GM20000 (cell line): Measurements from ENCODE around the gene SCN1A.
"Not testable (repeated sequence)": the region's sequence is repeated elsewhere in the genome, so short reads cannot be mapped to it uniquely, and the experiment has no call there.

ENCODE experiments used
- DNase-seq: peaks from one replicate; pipeline ENCODE4 v3.0.0; 2012; ENCODE audit warnings: low spot score
- TF ChIP-seq, protein P1 (sequence below): IDR thresholded peaks from 2 replicates; pipeline ENCODE4 v1.5.1; 2012; ENCODE audit warnings: mild to moderate bottlenecking, control low read depth; ENCODE audit errors: extremely low read depth, missing control alignments

SCN1A gene

DNA sequence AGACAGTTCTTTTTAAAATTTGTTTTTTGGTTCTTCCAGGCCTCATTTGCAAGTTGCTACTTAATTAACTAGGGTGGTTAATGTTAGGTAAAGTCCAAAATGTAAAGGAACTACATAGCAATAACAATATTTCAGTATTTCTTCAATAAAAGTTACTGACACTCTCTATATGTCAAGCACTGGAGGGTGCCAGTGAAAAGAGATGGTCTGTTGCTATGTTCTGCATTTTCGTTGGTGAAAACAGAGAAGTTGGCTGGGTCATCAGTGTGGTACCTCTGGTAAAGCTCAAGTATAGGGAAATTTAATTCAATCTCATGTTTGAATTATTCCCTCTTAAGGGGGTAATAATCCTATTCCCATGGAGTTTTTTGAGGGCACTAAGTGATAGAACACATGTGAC lies 16.3 kb upstream of the SCN1A start:
- TF ChIP-seq, protein P1, sequence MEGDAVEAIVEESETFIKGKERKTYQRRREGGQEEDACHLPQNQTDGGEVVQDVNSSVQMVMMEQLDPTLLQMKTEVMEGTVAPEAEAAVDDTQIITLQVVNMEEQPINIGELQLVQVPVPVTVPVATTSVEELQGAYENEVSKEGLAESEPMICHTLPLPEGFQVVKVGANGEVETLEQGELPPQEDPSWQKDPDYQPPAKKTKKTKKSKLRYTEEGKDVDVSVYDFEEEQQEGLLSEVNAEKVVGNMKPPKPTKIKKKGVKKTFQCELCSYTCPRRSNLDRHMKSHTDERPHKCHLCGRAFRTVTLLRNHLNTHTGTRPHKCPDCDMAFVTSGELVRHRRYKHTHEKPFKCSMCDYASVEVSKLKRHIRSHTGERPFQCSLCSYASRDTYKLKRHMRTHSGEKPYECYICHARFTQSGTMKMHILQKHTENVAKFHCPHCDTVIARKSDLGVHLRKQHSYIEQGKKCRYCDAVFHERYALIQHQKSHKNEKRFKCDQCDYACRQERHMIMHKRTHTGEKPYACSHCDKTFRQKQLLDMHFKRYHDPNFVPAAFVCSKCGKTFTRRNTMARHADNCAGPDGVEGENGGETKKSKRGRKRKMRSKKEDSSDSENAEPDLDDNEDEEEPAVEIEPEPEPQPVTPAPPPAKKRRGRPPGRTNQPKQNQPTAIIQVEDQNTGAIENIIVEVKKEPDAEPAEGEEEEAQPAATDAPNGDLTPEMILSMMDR, result no peak

DNA sequence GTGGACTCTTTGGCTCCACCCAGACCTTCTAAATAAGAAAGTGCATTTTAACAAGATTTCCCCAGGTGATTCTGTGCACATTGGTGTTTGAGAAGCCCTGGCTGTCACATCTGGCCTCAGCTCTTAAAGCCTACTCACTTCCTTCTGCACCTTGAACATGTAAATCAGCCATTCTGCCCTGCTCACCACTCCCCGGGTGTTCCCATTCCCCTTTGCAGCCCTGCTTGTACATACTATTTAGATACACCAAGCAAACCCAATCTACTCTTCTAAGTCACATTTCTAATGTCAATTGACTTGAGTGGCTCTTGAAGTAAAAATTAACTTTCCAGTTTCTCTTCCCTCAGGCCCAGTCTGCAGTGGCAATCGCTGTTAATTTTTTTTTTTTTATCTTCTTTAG lies 13.1 kb upstream of the SCN1A start:
- DNase-seq, result no peak

More for the DNA sequence above, 16.3 kb upstream of the SCN1A start:
- DNase-seq, result no peak

DNA sequence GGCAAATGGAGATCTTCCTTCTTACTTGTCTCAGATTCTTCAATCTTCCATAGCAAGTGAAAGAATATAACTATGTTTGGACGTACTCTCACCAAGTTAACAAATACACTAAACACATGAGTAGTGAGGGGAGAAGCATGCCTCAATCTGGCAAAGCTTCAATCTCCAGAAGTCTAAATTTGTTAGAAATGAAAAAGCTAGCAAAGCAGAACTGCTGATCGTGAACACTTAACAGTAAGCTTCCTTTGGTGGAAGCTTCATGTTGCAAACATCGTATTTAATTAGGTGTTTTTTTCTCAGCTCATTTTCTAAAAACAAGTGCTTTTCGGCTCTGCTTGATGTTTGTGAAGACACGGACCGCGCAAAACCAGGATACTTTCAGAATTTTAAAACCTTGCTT lies 12.7 kb upstream of the SCN1A start:
- no peak for DNase-seq
- TF ChIP-seq, protein P1, result no peak

More for the DNA sequence above, 13.1 kb upstream of the SCN1A start:
- TF ChIP-seq, protein P1, result no peak

DNA sequence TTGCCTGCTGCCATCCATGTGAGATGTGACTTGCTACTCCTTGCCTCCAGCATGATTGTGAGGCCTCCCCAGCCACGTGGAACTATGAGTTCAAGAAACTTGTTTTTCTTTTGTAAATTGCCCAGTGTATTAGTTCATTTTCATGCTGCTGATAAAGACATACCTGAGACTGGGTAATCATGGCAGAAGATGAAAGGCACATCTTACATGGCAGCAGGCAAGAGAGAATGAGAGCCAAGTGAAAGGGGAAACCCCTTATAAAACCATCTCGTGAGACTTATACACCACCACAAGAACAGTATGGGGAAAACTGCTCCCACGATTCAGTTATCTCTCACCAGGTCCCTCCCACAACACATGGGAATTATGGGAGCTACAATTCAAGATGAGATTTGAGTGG lies 11.7 kb upstream of the SCN1A start:
- not testable (repeated sequence) for DNase-seq

DNA sequence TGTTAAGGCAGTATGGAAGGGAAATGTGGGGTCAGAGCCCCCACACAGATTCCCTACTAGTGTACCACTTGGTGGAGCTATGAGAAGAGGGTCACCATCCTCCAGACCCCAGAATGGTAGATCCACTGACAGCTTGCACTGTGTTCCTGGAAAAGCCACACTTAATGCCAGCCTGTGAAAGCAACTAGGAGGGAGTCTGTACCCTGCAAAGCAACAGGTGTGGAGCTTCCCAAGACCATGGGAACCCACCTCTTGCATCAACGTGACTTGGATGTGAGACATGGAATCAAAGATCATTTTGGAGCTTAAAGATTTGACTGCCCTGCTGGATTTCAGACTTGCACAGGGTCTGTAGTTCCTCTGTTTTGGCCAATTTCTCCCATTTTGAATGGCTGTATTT lies 10.8 kb upstream of the SCN1A start:
- DNase-seq, result no peak
- TF ChIP-seq, protein P1, result no peak

DNA sequence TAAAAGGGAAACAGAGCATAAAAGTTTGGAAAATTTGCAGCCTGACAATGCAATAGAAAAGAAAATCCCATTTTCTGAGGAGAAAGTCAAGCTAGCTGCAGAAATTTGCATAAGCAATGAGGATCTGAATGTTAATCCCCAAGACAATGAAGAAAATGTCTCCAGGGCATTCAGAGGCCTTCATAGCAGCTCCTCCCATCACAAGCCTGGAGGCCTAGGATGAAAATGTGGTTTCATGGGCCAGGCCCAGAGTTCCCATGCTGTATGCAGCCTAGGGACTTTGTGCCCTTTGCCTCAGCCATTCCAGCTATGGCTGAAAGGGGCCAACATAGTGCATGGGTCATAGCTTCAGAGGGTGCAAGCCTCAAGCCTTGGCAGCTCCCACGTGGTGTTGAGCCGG lies 10.3 kb upstream of the SCN1A start:
- TF ChIP-seq, protein P1, result no peak
- no peak for DNase-seq

DNA sequence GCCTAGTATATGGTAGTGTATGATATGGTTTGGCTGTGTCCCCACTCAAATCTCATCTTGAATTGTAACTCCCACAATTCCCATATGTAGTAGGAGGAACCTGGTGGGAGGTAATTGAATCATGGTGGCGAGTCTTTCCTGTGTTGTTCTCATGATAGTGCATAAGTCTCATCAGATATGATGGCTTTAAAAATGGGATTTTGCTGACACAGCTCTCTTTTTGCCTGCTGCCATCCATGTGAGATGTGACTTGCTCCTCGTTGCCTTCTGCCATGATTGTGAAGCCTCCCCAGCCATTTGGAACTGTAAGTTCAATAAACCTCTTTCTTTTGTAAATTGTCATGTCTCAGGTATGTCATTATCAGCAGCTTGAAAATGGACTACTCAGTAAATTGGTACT lies 9.5 kb upstream of the SCN1A start:
- TF ChIP-seq, protein P1, result no peak
- DNase-seq, result no peak

DNA sequence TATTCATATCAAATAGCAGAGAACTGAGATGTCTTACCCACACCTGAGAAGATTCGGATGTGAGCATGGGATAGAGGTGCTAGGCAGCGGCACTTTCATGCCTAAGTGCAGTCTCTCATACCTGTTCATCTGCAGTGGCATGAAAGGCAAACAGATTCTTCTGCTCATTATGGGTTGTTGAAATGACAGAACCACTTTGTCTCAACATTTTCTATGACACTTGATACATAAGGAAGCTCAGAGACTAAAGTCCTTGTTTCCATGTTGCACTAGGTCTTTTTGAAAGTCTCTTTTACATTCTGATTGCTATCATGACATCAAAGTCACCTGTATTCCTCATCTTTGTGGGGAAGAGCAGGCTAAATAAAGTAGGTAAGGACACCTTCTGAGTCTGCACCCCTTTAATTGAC lies 8.0 kb upstream of the SCN1A start:
- TF ChIP-seq, protein P1, result no peak
- no peak for DNase-seq
